Measurements from ENCODE around the gene HMBS. TPM values are rescaled to one million over a fixed set of nuclear protein-coding genes. Genes with fewer than 3 reads are reported as not detected.

Gene HMBS
- total RNA-seq, 4 donors from 2014 or later, result 1.2 to 27.1 (median 9.8) TPM

DNA sequence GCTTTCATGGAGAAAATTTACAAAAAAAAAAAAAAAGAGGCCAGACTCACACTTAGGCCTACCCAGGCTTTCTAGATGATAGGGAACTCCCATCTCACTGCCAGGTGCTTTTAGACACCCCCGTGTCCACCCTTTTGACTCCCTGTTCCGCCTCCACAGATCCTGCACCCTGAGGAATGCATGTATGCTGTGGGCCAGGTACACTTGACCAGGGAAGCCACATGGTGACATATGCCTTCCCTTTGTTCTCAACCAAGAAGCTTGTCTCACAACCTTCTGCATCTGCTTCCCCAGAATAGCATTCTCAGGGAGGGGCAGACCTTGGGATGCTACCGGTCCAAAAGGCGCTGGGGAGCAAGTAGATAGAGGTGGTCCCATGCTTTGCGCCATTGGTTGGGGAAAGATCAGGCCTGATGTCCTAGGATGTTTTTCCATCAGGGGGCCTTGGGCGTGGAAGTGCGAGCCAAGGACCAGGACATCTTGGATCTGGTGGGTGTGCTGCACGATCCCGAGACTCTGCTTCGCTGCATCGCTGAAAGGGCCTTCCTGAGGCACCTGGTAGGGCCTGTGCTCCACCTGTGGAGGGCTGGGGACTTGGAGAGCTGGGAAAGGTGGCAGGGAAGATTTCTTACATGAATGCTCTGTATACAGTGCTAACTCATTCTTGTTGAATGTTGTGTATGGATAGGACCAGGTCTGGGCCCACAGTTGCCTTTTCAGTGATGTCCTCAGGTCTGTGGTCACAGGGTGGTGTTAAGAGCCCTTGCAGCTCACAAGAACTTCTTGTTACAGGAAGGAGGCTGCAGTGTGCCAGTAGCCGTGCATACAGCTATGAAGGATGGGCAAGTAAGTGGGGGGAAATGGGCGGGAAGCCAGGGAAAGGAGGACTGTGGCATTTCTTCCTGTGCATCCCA is 7.5 kb downstream of the HMBS start:
- no peaks in the 10 kb centered on the region for H3K27me3 ChIP-seq
- H3K9me3 ChIP-seq, result no peaks in the 10 kb centered on the region
- no peak for ATAC-seq
- H3K4me1 ChIP-seq, result peaks cover 0 to 31% (median 21%) of the 10 kb centered on the region in 3 donors
- H3K27ac ChIP-seq, result peak overlapping the region in 3 of 4 donors; percentile 93 to 99 (median 98)
- H3K36me3 ChIP-seq, result peaks cover 0 to 18% of the 10 kb centered on the region in 2 donors
- no peak for TF ChIP-seq POLR2A (IDR thresholded peaks at IDR 0.05)
- TF ChIP-seq, protein P1, sequence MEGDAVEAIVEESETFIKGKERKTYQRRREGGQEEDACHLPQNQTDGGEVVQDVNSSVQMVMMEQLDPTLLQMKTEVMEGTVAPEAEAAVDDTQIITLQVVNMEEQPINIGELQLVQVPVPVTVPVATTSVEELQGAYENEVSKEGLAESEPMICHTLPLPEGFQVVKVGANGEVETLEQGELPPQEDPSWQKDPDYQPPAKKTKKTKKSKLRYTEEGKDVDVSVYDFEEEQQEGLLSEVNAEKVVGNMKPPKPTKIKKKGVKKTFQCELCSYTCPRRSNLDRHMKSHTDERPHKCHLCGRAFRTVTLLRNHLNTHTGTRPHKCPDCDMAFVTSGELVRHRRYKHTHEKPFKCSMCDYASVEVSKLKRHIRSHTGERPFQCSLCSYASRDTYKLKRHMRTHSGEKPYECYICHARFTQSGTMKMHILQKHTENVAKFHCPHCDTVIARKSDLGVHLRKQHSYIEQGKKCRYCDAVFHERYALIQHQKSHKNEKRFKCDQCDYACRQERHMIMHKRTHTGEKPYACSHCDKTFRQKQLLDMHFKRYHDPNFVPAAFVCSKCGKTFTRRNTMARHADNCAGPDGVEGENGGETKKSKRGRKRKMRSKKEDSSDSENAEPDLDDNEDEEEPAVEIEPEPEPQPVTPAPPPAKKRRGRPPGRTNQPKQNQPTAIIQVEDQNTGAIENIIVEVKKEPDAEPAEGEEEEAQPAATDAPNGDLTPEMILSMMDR (IDR thresholded peaks at IDR 0.05), result no peak
- no peak for TF ChIP-seq POLR2AphosphoS5 (IDR thresholded peaks at IDR 0.05)
- TF ChIP-seq EP300 (IDR thresholded peaks at IDR 0.05), result no peak
- no peak overlapping the region for H3K4me3 ChIP-seq
- 79 to 85% methylated on average over 4 to 6 of the region's 13 CpGs for WGBS, 2 donors (ENCODE audit: low coverage in 1 of 2)

DNA sequence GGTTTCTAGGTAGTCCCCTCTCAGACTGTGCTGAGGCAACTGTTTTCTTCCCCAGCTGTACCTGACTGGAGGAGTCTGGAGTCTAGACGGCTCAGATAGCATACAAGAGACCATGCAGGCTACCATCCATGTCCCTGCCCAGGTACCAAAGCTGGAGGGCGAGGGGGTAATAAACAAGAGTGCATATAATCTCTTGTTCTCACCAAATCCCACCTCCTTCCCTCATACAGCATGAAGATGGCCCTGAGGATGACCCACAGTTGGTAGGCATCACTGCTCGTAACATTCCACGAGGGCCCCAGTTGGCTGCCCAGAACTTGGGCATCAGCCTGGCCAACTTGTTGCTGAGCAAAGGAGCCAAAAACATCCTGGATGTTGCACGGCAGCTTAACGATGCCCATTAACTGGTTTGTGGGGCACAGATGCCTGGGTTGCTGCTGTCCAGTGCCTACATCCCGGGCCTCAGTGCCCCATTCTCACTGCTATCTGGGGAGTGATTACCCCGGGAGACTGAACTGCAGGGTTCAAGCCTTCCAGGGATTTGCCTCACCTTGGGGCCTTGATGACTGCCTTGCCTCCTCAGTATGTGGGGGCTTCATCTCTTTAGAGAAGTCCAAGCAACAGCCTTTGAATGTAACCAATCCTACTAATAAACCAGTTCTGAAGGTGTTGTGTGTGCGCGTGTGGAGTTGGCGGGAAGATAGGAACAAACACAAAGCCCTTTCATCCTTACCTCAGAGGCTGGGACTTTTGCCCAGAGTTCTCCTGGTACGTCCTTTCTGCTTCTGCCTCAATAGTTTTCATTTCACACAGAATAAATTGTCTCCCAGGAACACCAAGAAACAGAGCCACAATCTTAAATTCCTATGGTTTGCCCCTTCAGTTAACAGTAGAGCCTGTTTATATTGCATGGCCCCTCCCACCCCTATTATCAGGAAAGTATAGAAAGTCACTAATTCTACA is 8.5 kb downstream of the HMBS start:
- TF ChIP-seq POLR2AphosphoS5 (IDR thresholded peaks at IDR 0.05) (no peak), POLR2A (IDR thresholded peaks at IDR 0.05) (no peak), EP300 (IDR thresholded peaks at IDR 0.05) (no peak)
- TF ChIP-seq, protein P1 (IDR thresholded peaks at IDR 0.05), result no peak
- WGBS, 2 donors (ENCODE audit: low coverage in 1 of 2), result 14 to 39% methylated on average over 2 to 8 of the region's 12 CpGs
- Histone ChIP-seq H3K4me3 (peak overlapping the region in 1 of 2 donors; percentile 86), H3K36me3 (peaks cover 0 to 27% of the 10 kb centered on the region in 2 donors), H3K4me1 (peaks cover 0 to 31% (median 21%) of the 10 kb centered on the region in 3 donors), H3K27me3 (no peaks in the 10 kb centered on the region), H3K9me3 (no peaks in the 10 kb centered on the region), H3K27ac (peak overlapping the region; percentile 79 to 99 (median 96))
- no peak for ATAC-seq

DNA sequence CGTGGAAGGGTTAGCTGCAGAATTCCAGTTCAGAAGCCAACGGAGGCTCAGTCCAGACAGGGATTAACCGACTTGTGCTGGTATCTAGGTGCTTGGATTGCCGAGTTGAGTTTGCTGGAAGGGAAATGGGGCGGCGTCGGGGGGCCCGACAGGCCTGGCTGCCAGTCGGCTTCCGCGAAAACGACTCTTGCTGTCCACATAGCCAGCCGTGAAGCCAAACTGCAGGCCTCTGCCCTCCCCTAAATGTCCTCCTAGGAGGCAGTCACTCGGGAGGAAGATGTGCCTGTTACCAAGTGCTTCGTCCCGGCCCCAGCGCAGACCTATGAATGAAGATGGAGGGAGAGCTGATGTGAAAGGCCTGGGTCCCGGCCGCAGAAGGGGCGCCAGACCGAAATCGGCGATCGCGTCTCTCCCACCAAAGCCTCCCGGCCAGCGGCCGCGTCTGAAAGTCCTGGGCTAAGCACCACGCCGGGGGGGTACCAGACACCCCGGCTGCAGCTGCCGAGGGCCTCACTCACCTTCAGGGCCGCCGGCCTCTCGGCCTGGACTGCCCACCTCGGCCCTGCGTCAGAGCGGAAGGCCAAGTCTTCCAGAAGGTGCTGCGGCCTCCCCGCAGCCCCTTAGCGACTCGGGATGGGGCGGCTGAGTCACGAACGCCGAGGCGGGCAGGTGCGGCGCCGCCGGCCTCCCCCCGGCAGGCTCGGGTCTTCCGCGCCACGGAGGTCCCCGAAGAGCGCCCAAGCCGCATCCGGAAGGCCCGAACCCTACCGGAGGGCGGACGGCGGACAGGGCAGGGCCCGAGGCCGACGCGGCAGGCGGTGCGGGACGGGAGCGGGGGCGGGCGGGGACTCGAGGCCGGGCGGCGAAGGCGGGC is 9.5 kb downstream of the HMBS start:
- peaks cover 0 to 31% (median 21%) of the 10 kb centered on the region in 3 donors for H3K4me1 ChIP-seq
- peak overlapping the region; percentile 79 to 99 (median 96) for H3K27ac ChIP-seq
- no peaks in the 10 kb centered on the region for H3K27me3 ChIP-seq
- WGBS, 2 donors (ENCODE audit: low coverage in 1 of 2), result 0% methylated on average over 1 to 2 of the region's 81 CpGs
- TF ChIP-seq POLR2A (IDR thresholded peaks at IDR 0.05), result peak in 1 of 2 donors; percentile 15
- TF ChIP-seq POLR2AphosphoS5 (IDR thresholded peaks at IDR 0.05), result no peak
- H3K4me3 ChIP-seq, result peak overlapping the region; percentile 60 to 86
- no peaks in the 10 kb centered on the region for H3K9me3 ChIP-seq
- ATAC-seq, result peak; percentile 11
- peaks cover 0 to 35% of the 10 kb centered on the region in 2 donors for H3K36me3 ChIP-seq

DNA sequence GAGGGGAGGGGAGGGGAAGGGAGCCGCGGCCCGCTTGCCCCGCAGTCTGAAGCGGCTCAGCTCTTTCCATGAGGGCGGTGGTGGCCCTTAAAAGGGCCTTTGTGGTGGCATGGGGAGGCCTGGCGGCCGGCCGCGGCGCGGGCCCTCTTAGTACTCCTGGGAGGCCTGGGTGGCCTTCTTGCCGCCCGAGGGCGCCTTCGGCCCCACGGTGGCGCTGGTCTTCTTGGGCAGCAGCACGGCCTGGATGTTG is 10.1 kb downstream of the HMBS start:
- ATAC-seq, result peak; percentile 81
- H3K27me3 ChIP-seq, result no peaks in the 10 kb centered on the region
- H3K27ac ChIP-seq, result peak overlapping the region; percentile 79 to 99 (median 96)
- no CpG with 5 or more reads among the region's 19 CpGs for WGBS, 2 donors (ENCODE audit: low coverage in 1 of 2)
- H3K4me1 ChIP-seq, result peaks cover 0 to 31% (median 21%) of the 10 kb centered on the region in 3 donors
- peaks cover 0 to 38% of the 10 kb centered on the region in 2 donors for H3K36me3 ChIP-seq
- no peaks in the 10 kb centered on the region for H3K9me3 ChIP-seq
- TF ChIP-seq, protein P1 (IDR thresholded peaks at IDR 0.05), result peak in 3 of 4 experiments; percentile 77 to 85 (median 81)
- TF ChIP-seq EP300 (IDR thresholded peaks at IDR 0.05), result no peak
- H3K4me3 ChIP-seq, result peak overlapping the region; percentile 60 to 86
